ENCODE measurements around the gene SLC4A4.
A peak's percentile ranks its signal among the peaks of the same experiment; 100 is the strongest.

The SLC4A4 gene

GRCh38 chr4:71583971-71584370, 245.2 kb downstream of the SLC4A4 start:
- H3K27ac ChIP-seq = no peak overlapping the region
- DNase-seq (ENCODE audit: low read depth, low spot score) = no peak

- no peak overlapping the region for H3K27ac ChIP-seq
- DNase-seq (ENCODE audit: low read depth, low spot score) = no peak
Observed at GRCh38 chr4:71584585-71584984, 245.8 kb downstream of the SLC4A4 start.

- DNase-seq (ENCODE audit: low read depth, low spot score) = no peak
- no peak overlapping the region for H3K27ac ChIP-seq
Observed at GRCh38 chr4:71586087-71586763, 247.4 kb downstream of the SLC4A4 start.

DNA sequence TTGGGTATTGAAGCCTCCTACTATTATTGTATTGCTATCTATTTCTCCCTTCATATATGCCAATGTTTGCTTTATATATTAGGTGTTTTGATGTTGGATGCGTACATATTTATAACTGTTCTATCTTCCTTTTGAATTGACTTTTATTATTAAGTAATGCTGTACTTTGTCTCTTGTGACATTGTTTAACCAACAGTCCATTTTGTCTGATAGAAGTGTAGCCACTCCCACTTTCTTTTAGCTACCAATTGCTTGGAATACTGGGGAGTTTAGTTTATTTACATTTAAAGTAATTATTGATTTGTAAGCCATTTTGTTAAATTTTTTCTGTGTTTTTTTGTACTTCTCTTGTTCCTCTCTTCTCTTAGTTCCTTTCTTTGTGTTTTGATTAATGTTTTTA, 249.2 kb downstream of the SLC4A4 start:
- no peak for DNase-seq (ENCODE audit: low read depth, low spot score)
- H3K27ac ChIP-seq = no peak overlapping the region

DNA sequence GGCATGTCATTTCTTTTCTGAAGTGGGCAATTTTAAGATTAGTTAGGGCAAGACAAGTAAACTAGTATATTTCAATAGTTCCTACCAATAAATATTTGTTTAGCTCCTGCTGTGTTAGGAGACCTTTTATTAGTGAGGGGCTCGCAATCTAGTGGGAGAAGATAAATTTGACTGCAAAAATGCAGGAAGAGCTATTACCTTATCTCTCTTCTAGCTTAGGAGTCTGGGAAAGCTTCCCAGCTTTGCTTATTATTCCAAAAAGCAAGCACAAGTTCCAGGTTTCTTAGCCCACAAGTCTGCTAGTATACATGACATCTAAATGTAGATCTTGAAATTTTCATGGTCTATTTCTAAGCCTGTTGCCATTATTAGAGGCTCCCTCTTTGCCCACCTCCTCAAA, 254.0 kb downstream of the SLC4A4 start:
- no peak for DNase-seq (ENCODE audit: low read depth, low spot score)
- no peak overlapping the region for H3K27ac ChIP-seq

GRCh38 chr4:71593311-71593710, 254.5 kb downstream of the SLC4A4 start:
- no peak overlapping the region for H3K27ac ChIP-seq
- no peak for DNase-seq (ENCODE audit: low read depth, low spot score)

DNA sequence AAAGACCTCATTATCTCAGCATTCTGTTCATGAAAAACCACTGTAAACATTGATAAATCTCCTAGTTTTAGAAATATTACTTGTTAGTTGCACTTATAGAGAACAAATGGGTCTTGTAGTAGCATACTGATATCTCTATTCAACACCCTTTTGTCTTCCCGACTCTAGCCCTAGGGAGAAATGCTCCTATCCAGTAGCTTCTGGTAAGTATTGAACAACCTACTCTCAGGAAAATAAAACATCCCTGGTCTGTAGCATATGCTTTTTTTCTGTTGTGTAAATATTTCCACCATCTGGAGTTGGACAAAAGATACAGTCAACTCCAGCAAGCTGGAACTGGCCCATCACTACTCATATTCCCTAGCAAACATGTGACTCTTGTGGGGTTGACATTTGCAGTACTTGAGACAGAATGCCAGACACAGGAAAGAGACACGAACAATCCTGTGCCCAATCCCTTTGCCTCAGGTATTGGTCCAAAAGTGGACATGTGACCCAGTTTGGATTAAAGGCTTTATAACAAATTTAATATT, 256.8 kb downstream of the SLC4A4 start:
- H3K27ac ChIP-seq = peak overlapping the region; percentile 8
- DNase-seq (ENCODE audit: low read depth, low spot score) = peak; percentile 78

- DNase-seq (ENCODE audit: low read depth, low spot score) = no peak
- no peak overlapping the region for H3K27ac ChIP-seq
Observed at GRCh38 chr4:71599578-71599977, 260.8 kb downstream of the SLC4A4 start.

- peak; percentile 3 for DNase-seq (ENCODE audit: low read depth, low spot score)
- H3K27ac ChIP-seq = no peak overlapping the region
Observed at GRCh38 chr4:71602289-71602900, 263.6 kb downstream of the SLC4A4 start.

- DNase-seq (ENCODE audit: low read depth, low spot score) = no peak
- H3K27ac ChIP-seq = no peak overlapping the region
Observed at GRCh38 chr4:71604785-71605184, 266.0 kb downstream of the SLC4A4 start.

GRCh38 chr4:71607109-71607508, 268.3 kb downstream of the SLC4A4 start:
- no peak for DNase-seq (ENCODE audit: low read depth, low spot score)
- no peak overlapping the region for H3K27ac ChIP-seq

- DNase-seq (ENCODE audit: low read depth, low spot score) = peak; percentile 36
- peak overlapping the region; percentile 53 for H3K27ac ChIP-seq
Observed at GRCh38 chr4:71607780-71608677, 269.2 kb downstream of the SLC4A4 start.

- H3K27ac ChIP-seq = peak overlapping the region; percentile 53
- DNase-seq (ENCODE audit: low read depth, low spot score) = no peak
Observed at GRCh38 chr4:71608678-71609071, 269.9 kb downstream of the SLC4A4 start.

- H3K27ac ChIP-seq = peak overlapping the region; percentile 53
- DNase-seq (ENCODE audit: low read depth, low spot score) = no peak
Observed at GRCh38 chr4:71609167-71609566, 270.3 kb downstream of the SLC4A4 start.

GRCh38 chr4:71609651-71610050, 270.8 kb downstream of the SLC4A4 start:
- H3K27ac ChIP-seq = no peak overlapping the region
- DNase-seq (ENCODE audit: low read depth, low spot score) = no peak

DNA sequence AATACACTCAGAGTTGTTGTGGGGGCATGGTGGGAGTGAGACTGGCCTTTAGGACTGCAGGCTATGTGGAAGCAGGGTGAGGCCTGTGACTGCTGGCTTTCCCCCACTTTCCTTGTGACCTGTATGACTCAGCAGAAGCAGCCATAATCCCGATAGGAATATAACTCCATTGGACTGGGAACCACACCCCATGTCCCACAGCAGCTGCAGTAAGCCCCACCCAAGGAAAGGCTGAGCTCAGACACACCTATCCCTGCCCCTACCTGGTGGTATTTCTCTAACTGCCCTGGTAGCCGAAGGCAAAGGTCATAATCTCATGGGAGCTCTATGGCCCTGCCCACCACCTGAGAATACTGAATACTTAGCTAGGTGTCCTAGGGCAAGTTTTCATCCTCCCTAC, 275.8 kb downstream of the SLC4A4 start:
- DNase-seq (ENCODE audit: low read depth, low spot score) = no peak
- H3K27ac ChIP-seq = no peak overlapping the region

DNA sequence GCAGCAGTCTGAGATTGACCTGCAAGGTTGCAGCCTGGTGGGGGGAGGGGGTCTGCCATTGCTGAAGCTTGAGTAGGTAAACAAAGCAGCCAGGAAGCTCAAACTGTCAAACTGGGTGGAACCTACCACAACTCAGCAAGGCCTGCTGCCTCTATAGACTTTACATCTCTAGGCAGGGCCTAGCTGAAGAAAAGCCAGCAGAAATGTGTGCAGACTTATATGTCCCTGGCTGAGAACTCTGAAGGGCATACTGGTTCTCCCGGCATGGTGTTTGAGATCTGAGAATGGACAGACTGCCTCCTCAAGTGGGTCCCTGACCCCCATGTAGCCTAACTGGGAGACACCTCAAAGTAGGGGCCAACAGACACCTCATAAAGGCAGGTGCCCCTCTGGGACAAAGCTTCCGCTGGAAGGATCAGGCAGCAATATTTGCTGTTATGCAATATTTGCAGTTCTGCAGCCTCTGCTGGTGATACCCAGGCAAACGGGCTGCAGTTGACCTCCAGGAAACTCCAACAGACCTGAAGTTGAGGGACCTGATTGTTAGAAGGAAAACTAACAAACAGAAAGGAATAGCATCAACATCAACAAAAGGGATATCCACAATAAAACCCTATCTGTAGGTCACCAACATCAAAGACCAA, 277.5 kb downstream of the SLC4A4 start:
- H3K27ac ChIP-seq = no peak overlapping the region
- no peak for DNase-seq (ENCODE audit: low read depth, low spot score)

Data from epithelial cell of prostate (primary cell).